Heart right ventricle (tissue), 16 donors: ENCODE data around the gene TRNP1. TPM values are rescaled to one million over a fixed set of nuclear protein-coding genes. Genes with fewer than 3 reads are reported as not detected.

Experiments
- ATAC-seq, 8 donors: fragments of 200-7000 bp; cut with Tn5 transposase; one replicate each; pipeline ENCODE4 v1.9.1; 2020; ENCODE audit warnings: mild to moderate bottlenecking in 8 of 8, moderate library complexity in 8 of 8, moderate number of reproducible peaks in 1 of 8
- DNase-seq, 2 donors: peaks; one replicate each; pipeline ENCODE4 v3.0.0-alpha.2; 2020
- H3K27ac ChIP-seq, 10 donors: fragments of 200-600 bp; sonication (generic) in 2 of 10; one replicate each; pipeline versions ENCODE4 v1.5.0 to v1.8.0; 2020 to 2022; ENCODE audit warnings: mild to moderate bottlenecking in 3 of 10
- H3K27me3 ChIP-seq, 7 donors: fragments of 200-600 bp; one replicate each; pipeline ENCODE4 v1.8.0; 2021 to 2022; ENCODE audit warnings: mild to moderate bottlenecking in 2 of 7
- H3K36me3 ChIP-seq, 9 donors: fragments of 200-600 bp; sonication (generic) in 1 of 9; one replicate each; pipeline versions ENCODE4 v1.5.0 to v1.8.0; 2020 to 2022; ENCODE audit warnings: mild to moderate bottlenecking in 2 of 9
- H3K4me1 ChIP-seq, 9 donors: fragments of 200-600 bp; sonication (generic) in 1 of 9; one replicate each; pipeline versions ENCODE4 v1.5.0 to v1.8.0; 2020 to 2022; ENCODE audit warnings: mild to moderate bottlenecking in 4 of 9
- H3K4me3 ChIP-seq, 10 donors: fragments of 200-600 bp; sonication (generic) in 2 of 10; one replicate each; pipeline versions ENCODE4 v1.5.0 to v1.8.0; 2020 to 2022; ENCODE audit warnings: mild to moderate bottlenecking in 7 of 10, moderate library complexity in 2 of 10
- H3K9me3 ChIP-seq, 11 donors: fragments of 200-600 bp in 10 of 11; sonication (generic) in 2 of 11; one replicate each; pipeline versions ENCODE4 v1.5.0 to v1.8.0; 2013 to 2022; ENCODE audit warnings: mild to moderate bottlenecking in 2 of 11, control low read depth in 1 of 11, moderate library complexity in 1 of 11
- CTCF ChIP-seq, 9 donors: fragments of 200-600 bp; sonication (generic) in 2 of 9; IDR thresholded peaks; one replicate each; pipeline versions ENCODE4 v1.5.0 to v1.8.0; 2021 to 2022; ENCODE audit warnings: antibody characterized with exemption in 9 of 9, mild to moderate bottlenecking in 5 of 9, moderate library complexity in 1 of 9
- WGBS, 2 donors: extraction: QIAGEN DNeasy Blood & Tissue Kit; methylation state at CpG; one replicate each; pipeline ENCODE4 v1.1.7; 2013; ENCODE audit warnings: inconsistent platforms in 1 of 2; 5-methylcytosine and 5-hydroxymethylcytosine counted together
- intact Hi-C, 10 donors: fragments of 100-400 bp; cut with DNase I; formaldehyde crosslinking; loops; one replicate each; pipeline versions ENCODE4 v1.11.1 to v1.14.2; 2022
- polyA plus RNA-seq, 2 donors: library from polyadenylated mRNA; stranded (reverse); fragments of 200-250 nt; gene quantifications; one replicate each; pipeline ENCODE4 v1.2.3, GENCODE V29; 2013
- total RNA-seq, 10 donors: library from RNA; stranded (reverse); fragmentation: NEBNext Ultra II Directional in 3 of 10; extraction: Animal tissue kit (Norgen Biotek cat#: 25700) in 3 of 10; gene quantifications; one replicate each; pipeline versions ENCODE4 v1.2.1 to v1.2.4, GENCODE V29; 2021 to 2023
- donor health status: Arrhythmogenic right ventricular cardiomyopathy.
- donor health status: ischemic (EF 13 %, LVEDD 7.1; RV severe dilation, severe dysfunction).
- donor health status: healthy with polysubstance abuse.
- donor health status: DM: no; HTN: yes; CAD: no.
- donor health status: DM: no; HTN: no; CAD: no.
- donor health status: ischemic (EF 25% LVEDD 6.9; RV normal size, moderate dysfunction).
- donor health status: ischemic (EF 25% LVEDD 5.7; RV mildly dilated, moderate dysfunction).
- donor health status: healthy.
- donor health status: DM: yes; HTN: yes; CAD: no.
- donor health status: Ischemic cardiomyopathy.
- donor health status: ischemic (EF 35%, LVEDD 5.7; RV mildly dilated, moderate dysfunction).
- donor health status: nonischemic (EF 11% LVEDD 7.7; RV severe dilation, severe dysfunction).
- donor health status: DM: yes; HTN: yes; CAD: no.
- donor health status: PGD.
- donor health status: ischemic (EF 29% LVEDD 5.4; RV normal size, mild dysfunction).
- donor health status: nonischemic (EF 23%, LVEDD 6.1; RV moderate dilation, normal function).

TRNP1 gene
- total and polyA plus RNA-seq, 12 donors = 11.9 to 48.6 (median 22.3) TPM

GRCh38 chr1:27026621-27027574 lies 33.4 kb downstream of the TRNP1 start:
- Histone ChIP-seq H3K9me3 (no peaks in the 10 kb centered on the region), H3K4me3 (no peak overlapping the region), H3K27ac (peak overlapping the region in 1 of 10 donors; percentile 40), H3K27me3 (no peaks in the 10 kb centered on the region), H3K4me1 (peaks cover 0 to 28% (median 12%) of the 10 kb centered on the region in 9 donors), H3K36me3 (no peaks in the 10 kb centered on the region)
- 69 to 70% methylated on average over 19 of the region's 19 CpGs for WGBS, 2 donors
- peak in 1 of 2 donors; percentile 37 for DNase-seq
- ATAC-seq = peak in 2 of 8 donors; percentile 21 to 35
- no peak for TF ChIP-seq CTCF (IDR thresholded peaks at IDR 0.05)
- intact Hi-C loops = no loop called here

DNA sequence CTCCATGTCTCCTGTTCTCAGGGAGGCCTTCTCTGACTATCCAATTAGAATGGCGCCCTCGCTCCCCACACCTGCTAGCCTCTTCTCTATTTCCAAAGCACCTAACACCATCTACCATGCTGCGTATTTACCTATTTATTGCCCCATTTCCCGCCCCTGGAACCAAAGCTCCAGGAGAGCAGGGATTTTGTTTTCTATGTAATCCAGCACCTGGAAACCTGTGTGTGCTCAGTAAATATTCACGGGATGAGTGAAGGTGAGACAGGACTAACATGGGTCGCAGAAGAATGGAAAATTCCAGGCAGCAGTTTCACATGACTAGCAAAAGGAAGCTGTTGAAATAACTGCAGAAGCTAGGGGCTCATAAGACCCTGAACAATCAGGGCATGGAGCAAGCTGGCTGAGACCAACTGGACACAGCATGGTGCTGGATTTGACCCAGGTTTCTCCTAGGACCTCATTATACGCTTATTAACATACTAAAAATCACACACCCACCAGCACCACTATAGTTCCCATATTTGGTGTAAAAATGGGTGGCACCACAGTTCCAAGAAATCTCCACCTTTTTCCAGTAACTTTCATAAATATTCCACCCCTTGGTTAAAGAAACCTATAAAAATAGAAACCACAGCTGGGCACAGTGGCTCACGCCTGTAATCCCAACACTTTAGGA lies 34.2 kb downstream of the TRNP1 start:
- no peak for TF ChIP-seq CTCF (IDR thresholded peaks at IDR 0.05)
- DNase-seq (no peak), ATAC-seq (peak in 1 of 8 donors; percentile 23)
- peak overlapping the region in 1 of 10 donors; percentile 40 for H3K27ac ChIP-seq
- H3K27me3 ChIP-seq = no peaks in the 10 kb centered on the region
- peaks cover 0 to 32% (median 14%) of the 10 kb centered on the region in 9 donors for H3K4me1 ChIP-seq
- no peaks in the 10 kb centered on the region for H3K9me3 ChIP-seq
- H3K36me3 ChIP-seq = no peaks in the 10 kb centered on the region
- WGBS, 2 donors = 83 to 85% methylated on average over 8 of the region's 8 CpGs
- intact Hi-C loops = no loop called here
- H3K4me3 ChIP-seq = no peak overlapping the region

DNA sequence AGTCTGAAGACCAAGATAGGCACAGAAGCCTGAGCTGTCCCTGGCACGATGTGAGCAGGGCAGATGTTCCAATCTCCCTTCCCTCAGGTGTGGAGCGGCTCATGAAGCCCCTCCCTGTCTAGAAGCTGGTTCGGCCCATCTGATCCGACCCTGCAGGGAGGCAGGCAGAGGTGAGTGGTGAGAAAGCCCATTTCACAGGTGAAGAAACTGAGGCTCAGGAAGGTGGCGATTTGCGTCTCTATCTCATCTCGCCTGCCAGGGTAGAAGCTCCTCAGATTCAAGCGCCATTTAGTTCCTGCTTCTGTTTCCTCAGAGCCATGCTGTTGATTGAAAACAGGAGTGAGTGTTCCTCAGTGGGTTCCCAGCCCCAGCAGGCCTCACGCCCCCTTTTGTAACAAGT lies 36.0 kb downstream of the TRNP1 start:
- no peak overlapping the region for H3K27ac ChIP-seq
- no peaks in the 10 kb centered on the region for H3K27me3 ChIP-seq
- DNase-seq = no peak
- no peak overlapping the region for H3K4me3 ChIP-seq
- no peaks in the 10 kb centered on the region for H3K9me3 ChIP-seq
- TF ChIP-seq CTCF (IDR thresholded peaks at IDR 0.05) = no peak
- peaks cover 0 to 32% (median 18%) of the 10 kb centered on the region in 9 donors for H3K4me1 ChIP-seq
- WGBS, 2 donors = 86 to 90% methylated on average over 9 of the region's 9 CpGs
- intact Hi-C loops = no loop called here
- ATAC-seq = no peak
- H3K36me3 ChIP-seq = no peaks in the 10 kb centered on the region
